Neuronal stem cell (in vitro differentiated cells): Measurements from ENCODE around the gene CDC20.

Experiments used
- DNase-seq: peaks from one replicate; pipeline ENCODE4 v3.0.0-alpha.2; 2013; ENCODE audit warnings: low spot score
- H2AFZ ChIP-seq: one replicate; pipeline ENCODE4 v1.6.1; 2013; ENCODE audit warnings: mild to moderate bottlenecking, low read length, inconsistent platforms
- H2AK5ac ChIP-seq: 2 replicates; pipeline ENCODE4 v1.6.1; 2013; ENCODE audit warnings: low read depth, mild to moderate bottlenecking, inconsistent platforms, low read length, moderate library complexity, mixed read lengths
- H2BK120ac ChIP-seq: 2 replicates; pipeline ENCODE4 v1.6.1; 2013; ENCODE audit warnings: low read depth, mild to moderate bottlenecking, inconsistent platforms, low read length, moderate library complexity, mixed read lengths
- H2BK12ac ChIP-seq: one replicate; pipeline ENCODE4 v1.6.1; 2013; ENCODE audit warnings: low read length, inconsistent platforms
- H2BK15ac ChIP-seq: 2 replicates; pipeline ENCODE4 v1.6.1; 2013; ENCODE audit warnings: mild to moderate bottlenecking, low read length, inconsistent platforms, mixed read lengths
- H2BK5ac ChIP-seq: one replicate; pipeline ENCODE4 v1.6.1; 2013; ENCODE audit warnings: inconsistent platforms, mild to moderate bottlenecking, low read length, moderate library complexity
- H3K14ac ChIP-seq: one replicate; pipeline ENCODE4 v1.6.1; 2013; ENCODE audit warnings: low read length, inconsistent platforms
- H3K18ac ChIP-seq: 2 replicates; pipeline ENCODE4 v1.6.1; 2013; ENCODE audit warnings: low read length, inconsistent platforms
- H3K23ac ChIP-seq: 2 replicates; pipeline ENCODE4 v1.6.1; 2013; ENCODE audit warnings: low read depth, mild to moderate bottlenecking, mixed read lengths, low read length, inconsistent platforms; ENCODE audit not compliant: poor library complexity
- H3K27ac ChIP-seq: replicated peaks from 3 replicates; pipeline ENCODE4 v1.5.1; 2013; ENCODE audit warnings: low read length, inconsistent platforms
- H3K27me3 ChIP-seq, 3 experiments: 2 replicates each; pipeline ENCODE4 v1.6.1; 2013; ENCODE audit warnings: low read length in 3 of 3, mild to moderate bottlenecking in 2 of 3, inconsistent platforms in 1 of 3, low read depth in 1 of 3, mixed read lengths in 1 of 3, moderate library complexity in 1 of 3; ENCODE audit not compliant: control insufficient read depth in 3 of 3, insufficient read depth in 3 of 3
- H3K36me3 ChIP-seq, 2 donors: replicated peaks in 1 of 2; 2 replicates each; pipeline ENCODE4 v1.6.1; 2013; ENCODE audit warnings: low read length in 2 of 2; ENCODE audit not compliant: control insufficient read depth in 2 of 2, insufficient read depth in 2 of 2
- H3K4ac ChIP-seq: 2 replicates; pipeline ENCODE4 v1.6.1; 2013; ENCODE audit warnings: inconsistent platforms, mild to moderate bottlenecking, low read length, moderate library complexity
- H3K4me1 ChIP-seq, 2 donors: 1 replicate in 1 of 2; 2 replicates in 1 of 2; pipeline ENCODE4 v1.6.1; 2013; ENCODE audit warnings: low read length in 2 of 2, low read depth in 1 of 2; ENCODE audit not compliant: control insufficient read depth in 2 of 2, insufficient read depth in 1 of 2
- H3K4me2 ChIP-seq: one replicate; pipeline ENCODE4 v1.6.1; 2013; ENCODE audit warnings: mild to moderate bottlenecking, low read length, inconsistent platforms; ENCODE audit not compliant: insufficient read depth, poor library complexity, severe bottlenecking
- H3K4me3 ChIP-seq, 2 donors: 2 replicates each; pipeline ENCODE4 v1.5.1; 2013; ENCODE audit warnings: low read length in 2 of 2, mild to moderate bottlenecking in 2 of 2, inconsistent platforms in 1 of 2, moderate library complexity in 1 of 2
- H3K79me1 ChIP-seq: one replicate; pipeline ENCODE4 v1.6.1; 2013; ENCODE audit warnings: low read depth, mild to moderate bottlenecking, inconsistent platforms, low read length, moderate library complexity
- H3K9ac ChIP-seq: one replicate; pipeline ENCODE4 v1.6.1; 2013; ENCODE audit warnings: mild to moderate bottlenecking, low read depth, low read length, inconsistent platforms; ENCODE audit not compliant: poor library complexity
- H3K9me3 ChIP-seq, 2 donors: replicated peaks in 1 of 2; 2 replicates each; pipeline versions ENCODE3 to v1.6.1; 2013; ENCODE audit warnings: low read length in 2 of 2, mild to moderate bottlenecking in 2 of 2, inconsistent platforms in 1 of 2, low read depth in 1 of 2, mixed read lengths in 1 of 2, moderate library complexity in 1 of 2; ENCODE audit not compliant: control insufficient read depth in 2 of 2, insufficient read depth in 1 of 2
- H4K8ac ChIP-seq: one replicate; pipeline ENCODE4 v1.6.1; 2013; ENCODE audit warnings: low read depth, mild to moderate bottlenecking, inconsistent platforms, low read length, moderate library complexity
- H4K91ac ChIP-seq: one replicate; pipeline ENCODE4 v1.6.1; 2013; ENCODE audit warnings: low read length, low read depth, mild to moderate bottlenecking, inconsistent platforms; ENCODE audit not compliant: poor library complexity
- WGBS, 2 donors: extraction: QIAGEN DNeasy Blood & Tissue Kit; methylation state at CpG; one replicate each; pipeline ENCODE4 v1.1.7; 2013; ENCODE audit warnings: missing lambda C conversion rate in 2 of 2, mixed read lengths in 1 of 2; ENCODE audit not compliant: insufficient read length in 2 of 2, insufficient replicate concordance in 1 of 2; ENCODE audit errors: extremely low coverage in 2 of 2; 5-methylcytosine and 5-hydroxymethylcytosine counted together

Gene CDC20

DNA sequence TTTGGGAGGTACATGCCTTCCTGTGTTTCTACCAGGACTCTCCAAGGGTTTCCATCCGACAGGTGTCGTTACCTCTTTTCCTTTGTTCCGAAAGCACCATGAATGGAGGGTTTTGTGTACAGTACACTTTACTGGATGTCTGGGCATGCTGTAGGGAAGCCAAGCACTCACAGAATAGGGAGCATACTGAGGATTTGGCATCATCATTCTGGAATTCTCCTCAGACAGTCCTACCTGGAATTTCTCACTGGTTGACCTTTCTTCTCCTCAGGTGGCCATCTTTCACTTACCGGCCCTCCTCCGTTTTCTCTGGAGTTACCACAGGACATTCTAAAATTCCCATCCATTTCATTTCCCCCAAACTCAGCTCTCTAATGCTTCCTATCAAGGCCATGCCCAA, 27.1 kb upstream of the CDC20 start:
- no peak overlapping the region for H3K4me3 ChIP-seq
- H3K27me3 ChIP-seq = no peaks in the 10 kb centered on the region
- WGBS, 2 donors = no CpG with 5 or more reads among the region's 5 CpGs
- no peak overlapping the region for H3K27ac ChIP-seq
- no peak overlapping the region for H2AK5ac ChIP-seq
- no peak overlapping the region for H2BK15ac ChIP-seq
- H3K4ac ChIP-seq = no peak overlapping the region
- peaks cover 2 to 6% of the 10 kb centered on the region in 2 donors for H3K9me3 ChIP-seq
- no peak overlapping the region for H3K23ac ChIP-seq
- no peak overlapping the region for H2BK12ac ChIP-seq
- no peak overlapping the region for H4K91ac ChIP-seq
- H3K4me1 ChIP-seq = peaks cover 0 to 3% of the 10 kb centered on the region in 2 donors
- H3K4me2 ChIP-seq = no peak overlapping the region
- no peak for DNase-seq
- no peak overlapping the region for H2BK5ac ChIP-seq
- no peaks in the 10 kb centered on the region for H3K79me1 ChIP-seq
- no peak overlapping the region for H4K8ac ChIP-seq
- H2BK120ac ChIP-seq = no peak overlapping the region
- H3K14ac ChIP-seq = no peak overlapping the region
- no peak overlapping the region for H3K18ac ChIP-seq
- H3K9ac ChIP-seq = no peak overlapping the region
- no peaks in the 10 kb centered on the region for H3K36me3 ChIP-seq
- no peak overlapping the region for H2AFZ ChIP-seq

DNA sequence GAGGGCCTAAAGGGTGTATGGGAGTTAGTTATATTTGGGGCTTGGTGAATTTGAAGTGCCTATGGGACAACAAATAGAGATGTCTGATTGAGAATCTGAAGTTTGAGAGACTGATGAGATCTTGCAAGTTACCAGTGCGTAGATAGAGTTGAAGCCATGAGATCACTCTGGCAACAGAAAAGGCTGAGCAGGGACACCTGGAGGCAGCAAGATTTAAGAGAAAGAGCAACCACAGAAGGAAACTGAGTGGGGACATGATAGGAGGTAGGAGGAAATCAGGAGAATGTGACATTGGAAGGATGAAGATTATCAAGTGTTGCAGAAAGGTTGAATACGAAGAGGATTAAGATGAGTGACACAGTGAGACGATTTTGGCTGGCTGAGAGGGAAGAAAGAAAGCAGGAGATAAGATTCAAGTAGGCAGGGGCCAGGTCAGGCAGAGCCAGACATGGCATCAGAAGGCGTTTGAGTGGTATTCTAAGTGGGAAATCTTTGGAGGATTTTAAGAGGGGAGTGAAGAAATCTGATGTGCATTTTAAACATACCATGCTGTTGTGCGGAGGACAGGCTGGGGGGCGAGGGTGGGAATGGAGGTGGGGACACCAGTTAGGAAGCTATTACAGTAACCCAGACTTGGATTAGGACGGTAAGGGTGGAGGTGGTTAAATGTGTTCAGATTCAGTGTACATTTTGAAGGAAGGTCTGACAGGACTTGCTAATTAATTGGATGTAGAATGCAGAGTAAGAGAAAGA, 24.2 kb upstream of the CDC20 start:
- peaks cover 2 to 3% of the 10 kb centered on the region in 2 donors for H3K4me1 ChIP-seq
- no peak overlapping the region for H2BK12ac ChIP-seq
- 100% methylated on average over 1 of the region's 7 CpGs; no CpG with 5 or more reads in 1 of the 2 donors for whole genome bisulfite sequencing, 2 donors
- H3K23ac ChIP-seq = no peak overlapping the region
- DNase-seq = no peak
- peaks cover 0 to 15% (median 0%) of the 10 kb centered on the region in 3 experiments for H3K27me3 ChIP-seq
- H2BK15ac ChIP-seq = no peak overlapping the region
- no peak overlapping the region for H4K8ac ChIP-seq
- H3K4me2 ChIP-seq = no peak overlapping the region
- H3K14ac ChIP-seq = no peak overlapping the region
- no peak overlapping the region for H2BK120ac ChIP-seq
- H2AK5ac ChIP-seq = no peak overlapping the region
- no peak overlapping the region for H2AFZ ChIP-seq
- H3K27ac ChIP-seq = no peak overlapping the region
- H3K18ac ChIP-seq = no peak overlapping the region
- no peaks in the 10 kb centered on the region for H3K79me1 ChIP-seq
- H3K4me3 ChIP-seq = no peak overlapping the region
- no peak overlapping the region for H3K4ac ChIP-seq
- H4K91ac ChIP-seq = no peak overlapping the region
- no peaks in the 10 kb centered on the region for H3K9me3 ChIP-seq
- no peak overlapping the region for H3K9ac ChIP-seq
- no peak overlapping the region for H2BK5ac ChIP-seq
- H3K36me3 ChIP-seq = no peaks in the 10 kb centered on the region

DNA sequence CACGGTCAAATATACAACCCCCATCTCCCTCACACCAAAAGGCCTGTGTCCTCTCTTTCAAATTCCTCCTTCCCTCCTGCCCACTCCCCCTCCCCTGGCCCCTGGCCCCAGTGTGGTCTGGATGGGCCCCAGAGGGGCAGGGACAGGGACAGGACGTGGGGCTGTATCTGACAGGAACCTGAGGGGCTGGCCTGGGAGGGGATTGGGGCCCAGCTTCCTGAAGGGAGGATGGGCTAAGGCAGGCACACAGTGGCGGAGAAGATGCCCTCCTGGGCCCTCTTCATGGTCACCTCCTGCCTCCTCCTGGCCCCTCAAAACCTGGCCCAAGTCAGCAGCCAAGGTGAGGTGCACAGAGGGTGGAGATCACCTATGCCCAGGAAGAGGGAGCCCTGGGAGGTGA, 21.2 kb upstream of the CDC20 start, which contains the start of gene MPL:
Gene MPL (plus strand): TSS at position 231 of the 400 bp plus-strand sequence. CDS start 31 bp downstream, at position 262.
- Histone ChIP-seq H3K4me2 (no peak within 1 kb of the TSS), H3K4ac (no peak within 1 kb of the TSS), H2AFZ (no peak within 1 kb of the TSS), H2BK120ac (no peak within 1 kb of the TSS), H3K79me1 (no peaks in the 10 kb centered on the region), H3K27ac (no peak within 1 kb of the TSS), H2BK15ac (peak within 1 kb of the TSS; percentile 34), H2AK5ac (peak within 1 kb of the TSS; percentile 47), H4K8ac (no peak within 1 kb of the TSS), H3K18ac (peak within 1 kb of the TSS; percentile 74), H3K23ac (peak within 1 kb of the TSS; percentile 40), H3K9ac (no peak within 1 kb of the TSS), H3K36me3 (no peaks in the 10 kb centered on the region), H3K14ac (no peak within 1 kb of the TSS), H2BK12ac (no peak within 1 kb of the TSS), H4K91ac (no peak within 1 kb of the TSS), H3K4me1 (peaks cover 0 to 2% of the 10 kb centered on the region in 2 donors), H3K9me3 (no peaks in the 10 kb centered on the region), H2BK5ac (no peak within 1 kb of the TSS), H3K27me3 (peaks cover 0 to 20% (median 0%) of the 10 kb centered on the region in 3 experiments), H3K4me3 (no peak within 1 kb of the TSS)
- DNase-seq = no peak
- whole genome bisulfite sequencing, 2 donors = no CpG with 5 or more reads among the region's 3 CpGs

DNA sequence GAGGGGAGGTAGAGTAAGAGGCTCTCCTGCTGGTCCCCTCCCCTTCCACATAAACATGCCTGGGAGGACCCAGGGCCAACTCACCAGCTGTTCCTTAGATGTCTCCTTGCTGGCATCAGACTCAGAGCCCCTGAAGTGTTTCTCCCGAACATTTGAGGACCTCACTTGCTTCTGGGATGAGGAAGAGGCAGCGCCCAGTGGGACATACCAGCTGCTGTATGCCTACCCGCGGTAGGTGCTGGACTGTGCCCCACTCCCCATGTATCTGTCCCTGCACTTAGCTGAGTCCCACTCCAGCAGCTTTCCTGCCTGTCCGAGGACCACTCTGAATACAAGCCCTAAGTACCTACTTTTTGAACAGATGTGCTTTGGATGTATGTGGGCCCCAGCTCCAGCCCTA, 20.8 kb upstream of the CDC20 start:
- Histone ChIP-seq H3K27ac (no peak overlapping the region), H4K8ac (no peak overlapping the region), H3K27me3 (peaks cover 0 to 20% (median 0%) of the 10 kb centered on the region in 3 experiments), H2AFZ (no peak overlapping the region), H2BK5ac (no peak overlapping the region), H3K9me3 (no peaks in the 10 kb centered on the region), H3K4me2 (no peak overlapping the region), H3K23ac (peak overlapping the region; percentile 40), H3K36me3 (no peaks in the 10 kb centered on the region), H3K4ac (no peak overlapping the region), H2BK120ac (no peak overlapping the region), H2BK15ac (peak overlapping the region; percentile 34), H2AK5ac (peak overlapping the region; percentile 47), H3K4me1 (peaks cover 0 to 2% of the 10 kb centered on the region in 2 donors), H3K9ac (no peak overlapping the region), H3K14ac (no peak overlapping the region), H3K79me1 (no peaks in the 10 kb centered on the region), H4K91ac (no peak overlapping the region), H3K18ac (no peak overlapping the region), H2BK12ac (no peak overlapping the region), H3K4me3 (no peak overlapping the region)
- WGBS, 2 donors = no CpG with 5 or more reads among the region's 5 CpGs
- no peak for DNase-seq
